ENCODE measurements around the gene MAN1A1.

GRCh38 chr6:119296036-119297035 is 53.2 kb downstream of the MAN1A1 start:
- no peak for TF ChIP-seq CTCF (IDR thresholded peaks at IDR 0.05)
- no peak for TF ChIP-seq POLR2A (IDR thresholded peaks at IDR 0.05)

Measured in body of pancreas (tissue), 4 donors.